Stimulated activated naive CD8-positive, alpha-beta T cell treated with anti-CD3 and anti-CD28 coated beads, Interleukin-15, amount 100 ng/mL, for 72 hours (primary cell): ENCODE data around the gene KLHL11.

ENCODE experiments used
- ATAC-seq: fragments of 150-1000 bp; cut with Tn5 transposase; 2 replicates; pipeline ENCODE4 v1.10.0; 2021; ENCODE audit warnings: mild to moderate bottlenecking, moderate library complexity
- DNase-seq, 2 donors: peaks; one replicate each; pipeline ENCODE4 v3.0.0; 2021 to 2022
- H3K27ac Mint-ChIP-seq, 2 donors: one replicate each; pipeline ENCODE4 v1.8.0; 2022; ENCODE audit warnings: mild to moderate bottlenecking in 2 of 2, mixed read lengths in 2 of 2, moderate library complexity in 2 of 2
- H3K27me3 Mint-ChIP-seq: one replicate; pipeline ENCODE4 v1.8.0; 2022; ENCODE audit warnings: mixed read lengths
- H3K4me1 Mint-ChIP-seq: one replicate; pipeline ENCODE4 v1.8.0; 2022; ENCODE audit warnings: mild to moderate bottlenecking, mixed read lengths
- H3K4me3 Mint-ChIP-seq, 2 donors: one replicate each; pipeline ENCODE4 v1.8.0; 2022; ENCODE audit warnings: mild to moderate bottlenecking in 2 of 2, mixed read lengths in 2 of 2, moderate library complexity in 1 of 2
- H3K9me3 Mint-ChIP-seq, 2 donors: one replicate each; pipeline ENCODE4 v1.8.0; 2022; ENCODE audit warnings: mixed read lengths in 2 of 2

The KLHL11 gene, protein sequence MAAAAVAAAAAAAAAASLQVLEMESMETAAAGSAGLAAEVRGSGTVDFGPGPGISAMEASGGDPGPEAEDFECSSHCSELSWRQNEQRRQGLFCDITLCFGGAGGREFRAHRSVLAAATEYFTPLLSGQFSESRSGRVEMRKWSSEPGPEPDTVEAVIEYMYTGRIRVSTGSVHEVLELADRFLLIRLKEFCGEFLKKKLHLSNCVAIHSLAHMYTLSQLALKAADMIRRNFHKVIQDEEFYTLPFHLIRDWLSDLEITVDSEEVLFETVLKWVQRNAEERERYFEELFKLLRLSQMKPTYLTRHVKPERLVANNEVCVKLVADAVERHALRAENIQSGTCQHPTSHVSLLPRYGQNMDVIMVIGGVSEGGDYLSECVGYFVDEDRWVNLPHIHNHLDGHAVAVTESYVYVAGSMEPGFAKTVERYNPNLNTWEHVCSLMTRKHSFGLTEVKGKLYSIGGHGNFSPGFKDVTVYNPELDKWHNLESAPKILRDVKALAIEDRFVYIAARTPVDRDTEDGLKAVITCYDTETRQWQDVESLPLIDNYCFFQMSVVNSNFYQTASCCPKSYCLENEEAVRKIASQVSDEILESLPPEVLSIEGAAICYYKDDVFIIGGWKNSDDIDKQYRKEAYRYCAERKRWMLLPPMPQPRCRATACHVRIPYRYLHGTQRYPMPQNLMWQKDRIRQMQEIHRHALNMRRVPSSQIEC

DNA sequence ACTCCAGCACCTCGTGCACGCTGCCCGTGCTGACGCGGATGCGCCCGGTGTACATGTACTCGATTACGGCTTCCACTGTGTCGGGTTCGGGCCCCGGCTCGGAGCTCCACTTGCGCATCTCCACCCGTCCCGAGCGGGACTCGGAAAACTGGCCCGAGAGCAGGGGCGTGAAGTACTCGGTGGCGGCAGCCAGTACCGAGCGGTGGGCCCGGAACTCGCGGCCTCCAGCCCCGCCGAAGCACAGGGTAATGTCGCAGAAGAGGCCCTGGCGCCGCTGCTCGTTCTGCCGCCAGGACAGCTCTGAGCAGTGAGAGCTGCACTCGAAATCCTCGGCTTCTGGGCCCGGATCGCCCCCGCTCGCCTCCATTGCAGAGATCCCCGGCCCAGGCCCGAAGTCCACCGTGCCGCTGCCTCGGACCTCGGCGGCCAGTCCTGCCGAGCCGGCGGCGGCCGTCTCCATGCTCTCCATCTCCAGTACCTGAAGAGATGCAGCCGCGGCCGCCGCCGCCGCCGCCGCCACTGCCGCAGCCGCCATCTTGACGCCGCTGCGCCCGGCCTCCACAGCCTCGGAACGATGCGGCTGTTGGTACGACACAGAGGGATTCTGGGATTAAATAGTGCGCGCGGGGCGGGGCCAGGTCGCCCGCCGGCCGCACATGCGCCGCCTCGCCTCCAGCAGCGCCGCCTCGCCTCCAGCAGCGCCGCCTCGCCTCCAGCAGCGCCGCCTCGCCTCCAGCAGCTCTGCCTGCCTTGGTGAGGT lies at the start of gene KLHL11:
Gene KLHL11, minus strand, starts transcription at position 588 of the 760 bp plus-strand sequence. Its CDS starts 53 bp downstream, at position 535.
- H3K4me1 Mint-ChIP-seq: peaks cover 49% of the 10 kb centered on the region
- H3K27me3 Mint-ChIP-seq: no peaks in the 10 kb centered on the region
- H3K4me3 Mint-ChIP-seq: no peak within 1 kb of the TSS
- DNase-seq (peak; percentile 87 to 89), ATAC-seq (peak; percentile 95)
- H3K27ac Mint-ChIP-seq: peak within 1 kb of the TSS in 1 of 2 donors; percentile 54
- no peaks in the 10 kb centered on the region for H3K9me3 Mint-ChIP-seq

DNA sequence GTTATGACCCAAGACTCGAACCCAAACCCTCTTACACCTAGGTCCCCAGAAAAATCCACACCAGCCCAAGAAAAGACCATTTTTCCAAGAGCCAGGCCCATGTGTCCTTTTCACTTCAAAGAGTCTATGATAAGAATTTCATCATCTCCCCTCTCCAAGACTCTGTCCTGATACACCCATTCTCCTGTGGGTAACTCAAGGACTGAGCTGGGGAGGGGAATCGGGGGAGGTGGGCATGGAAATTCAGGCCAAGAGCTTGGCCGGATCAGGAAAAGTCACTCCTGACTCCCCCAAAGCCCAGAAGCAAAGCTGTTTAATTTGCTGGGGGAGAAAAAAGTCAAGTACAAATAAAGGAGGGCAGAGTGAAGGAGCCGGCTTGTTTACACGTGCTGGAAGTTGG lies 49.8 kb upstream of the KLHL11 start:
- H3K4me1 Mint-ChIP-seq: peaks cover 59% of the 10 kb centered on the region
- no peak overlapping the region for H3K27ac Mint-ChIP-seq
- no peak for DNase-seq
- H3K9me3 Mint-ChIP-seq: no peaks in the 10 kb centered on the region
- no peaks in the 10 kb centered on the region for H3K27me3 Mint-ChIP-seq
- H3K4me3 Mint-ChIP-seq: no peak overlapping the region
- ATAC-seq: no peak

DNA sequence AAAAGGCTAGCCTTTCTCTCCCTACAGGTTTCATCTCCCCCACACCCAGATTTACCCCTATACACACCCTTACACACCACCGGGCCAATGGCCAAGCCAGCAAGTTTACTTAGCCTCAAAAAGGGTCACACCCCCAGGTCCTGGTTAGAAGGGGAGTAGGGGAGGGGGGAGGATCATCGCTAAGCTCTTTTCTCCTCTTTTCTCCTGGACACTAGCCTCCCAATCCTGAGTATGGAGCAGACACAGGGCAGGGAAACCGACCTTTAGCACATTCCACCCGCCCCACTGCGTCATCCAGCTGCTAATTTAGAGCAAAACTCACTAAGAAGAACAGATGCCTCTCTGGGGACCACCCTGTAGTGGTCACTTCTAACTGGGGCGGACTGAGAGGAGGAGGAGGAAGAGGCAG lies 49.1 kb upstream of the KLHL11 start:
- no peak overlapping the region for H3K4me3 Mint-ChIP-seq
- H3K27me3 Mint-ChIP-seq: no peaks in the 10 kb centered on the region
- ATAC-seq (no peak), DNase-seq (no peak)
- H3K9me3 Mint-ChIP-seq: no peaks in the 10 kb centered on the region
- H3K27ac Mint-ChIP-seq: peak overlapping the region in 1 of 2 donors; percentile 40
- H3K4me1 Mint-ChIP-seq: peaks cover 53% of the 10 kb centered on the region

DNA sequence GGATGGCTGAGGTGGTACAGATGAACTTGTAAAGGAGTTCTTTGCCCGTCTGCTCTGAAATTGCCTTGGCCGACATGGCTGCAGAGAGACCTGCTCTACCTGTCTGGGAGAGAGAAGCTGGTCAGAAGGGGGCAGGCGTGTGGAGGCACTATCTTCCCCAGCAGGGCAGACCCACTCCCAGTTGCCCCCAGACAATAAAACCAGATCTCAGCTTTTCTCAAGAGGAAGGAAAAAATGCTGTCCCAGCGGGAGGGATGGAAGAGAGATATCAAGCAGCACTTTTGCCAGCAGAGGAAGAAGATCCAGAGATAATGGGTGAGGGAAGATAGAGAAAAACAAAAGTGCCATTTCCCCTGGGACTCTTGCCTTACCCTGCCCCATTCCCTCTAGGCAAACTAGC lies 48.6 kb upstream of the KLHL11 start:
- no peak for DNase-seq
- Mint-ChIP-seq H3K4me3 (no peak overlapping the region), H3K9me3 (no peaks in the 10 kb centered on the region), H3K27ac (peak overlapping the region in 1 of 2 donors; percentile 84), H3K4me1 (peaks cover 51% of the 10 kb centered on the region), H3K27me3 (no peaks in the 10 kb centered on the region)
- ATAC-seq: no peak

DNA sequence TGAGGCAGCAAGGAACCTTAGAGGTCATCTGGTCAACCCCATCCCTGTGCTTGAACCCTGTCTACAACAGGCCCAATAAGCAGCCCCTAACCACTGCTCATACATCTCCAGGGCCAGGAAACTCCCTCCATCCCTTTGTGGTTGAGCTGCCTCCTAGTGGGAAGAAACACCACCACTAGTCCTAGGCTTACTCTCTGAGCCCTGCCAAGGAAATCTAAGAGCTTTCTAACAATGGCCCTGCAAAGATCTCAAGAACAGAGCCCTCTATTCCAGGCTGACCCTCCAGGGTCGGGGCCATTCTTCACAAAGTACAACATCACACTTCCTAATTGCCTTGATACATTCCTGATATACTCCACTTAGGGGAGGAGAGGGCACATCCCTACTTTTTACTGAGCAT lies 47.7 kb upstream of the KLHL11 start:
- DNase-seq (no peak), ATAC-seq (no peak)
- H3K9me3 Mint-ChIP-seq: no peaks in the 10 kb centered on the region
- no peaks in the 10 kb centered on the region for H3K27me3 Mint-ChIP-seq
- H3K4me3 Mint-ChIP-seq: no peak overlapping the region
- H3K27ac Mint-ChIP-seq: no peak overlapping the region
- H3K4me1 Mint-ChIP-seq: peaks cover 51% of the 10 kb centered on the region

DNA sequence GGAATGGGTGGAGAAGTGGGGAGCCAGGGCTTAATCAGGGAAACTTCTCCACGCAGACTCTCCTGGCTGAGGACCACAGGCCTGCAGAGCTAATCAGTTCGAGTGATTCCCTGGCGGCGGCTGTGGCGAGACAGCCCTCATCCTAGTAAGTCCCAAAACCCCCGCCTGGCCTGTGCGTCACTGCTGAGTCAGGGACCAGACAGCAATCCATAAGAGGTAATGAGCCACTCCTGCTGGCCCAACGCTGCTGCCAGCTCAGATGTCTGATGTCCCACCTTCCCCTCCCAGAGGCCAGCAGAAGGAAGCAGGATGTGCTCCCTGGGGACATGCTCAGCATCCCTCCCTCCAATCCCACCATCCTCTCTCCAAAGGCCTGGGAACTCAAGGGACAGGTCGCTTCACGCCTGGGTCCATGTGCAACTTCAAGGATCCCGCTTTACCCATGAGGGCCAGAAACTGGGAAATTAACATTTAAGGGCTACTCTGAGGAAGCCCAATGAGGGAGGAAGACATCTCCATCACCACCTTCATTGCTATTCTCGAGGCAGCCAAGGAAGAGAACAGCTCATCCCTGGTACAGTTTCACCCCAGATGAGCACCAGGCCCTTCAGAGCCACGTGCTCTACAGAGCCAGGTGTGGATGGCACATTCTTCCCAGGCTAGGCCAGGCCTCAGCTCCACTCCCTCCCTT lies 45.6 kb upstream of the KLHL11 start:
- Mint-ChIP-seq H3K4me3 (no peak overlapping the region), H3K27me3 (no peaks in the 10 kb centered on the region), H3K4me1 (peaks cover 31% of the 10 kb centered on the region), H3K27ac (no peak overlapping the region), H3K9me3 (no peaks in the 10 kb centered on the region)
- no peak for DNase-seq
- ATAC-seq: no peak

DNA sequence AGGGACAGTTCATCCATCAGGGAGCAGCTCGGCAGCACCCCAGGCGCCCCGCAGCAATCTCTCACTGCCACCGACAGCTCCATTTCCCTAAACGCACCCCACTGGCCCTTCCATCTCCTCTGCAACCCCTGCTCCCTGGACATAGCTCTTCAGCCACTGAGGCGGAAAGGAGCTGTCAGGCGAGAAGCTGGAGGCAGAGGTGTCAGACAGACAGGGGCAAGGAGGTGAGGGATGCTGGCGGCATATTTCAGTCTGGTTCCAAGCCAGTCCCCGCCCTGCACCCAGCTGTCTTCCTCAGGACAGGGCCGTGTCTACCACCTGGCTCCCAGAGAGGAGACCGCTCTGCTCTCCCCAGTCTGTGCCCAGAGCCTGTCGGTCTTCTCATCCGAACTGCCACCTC lies 43.9 kb upstream of the KLHL11 start:
- Mint-ChIP-seq H3K27ac (no peak overlapping the region), H3K9me3 (no peaks in the 10 kb centered on the region)

DNA sequence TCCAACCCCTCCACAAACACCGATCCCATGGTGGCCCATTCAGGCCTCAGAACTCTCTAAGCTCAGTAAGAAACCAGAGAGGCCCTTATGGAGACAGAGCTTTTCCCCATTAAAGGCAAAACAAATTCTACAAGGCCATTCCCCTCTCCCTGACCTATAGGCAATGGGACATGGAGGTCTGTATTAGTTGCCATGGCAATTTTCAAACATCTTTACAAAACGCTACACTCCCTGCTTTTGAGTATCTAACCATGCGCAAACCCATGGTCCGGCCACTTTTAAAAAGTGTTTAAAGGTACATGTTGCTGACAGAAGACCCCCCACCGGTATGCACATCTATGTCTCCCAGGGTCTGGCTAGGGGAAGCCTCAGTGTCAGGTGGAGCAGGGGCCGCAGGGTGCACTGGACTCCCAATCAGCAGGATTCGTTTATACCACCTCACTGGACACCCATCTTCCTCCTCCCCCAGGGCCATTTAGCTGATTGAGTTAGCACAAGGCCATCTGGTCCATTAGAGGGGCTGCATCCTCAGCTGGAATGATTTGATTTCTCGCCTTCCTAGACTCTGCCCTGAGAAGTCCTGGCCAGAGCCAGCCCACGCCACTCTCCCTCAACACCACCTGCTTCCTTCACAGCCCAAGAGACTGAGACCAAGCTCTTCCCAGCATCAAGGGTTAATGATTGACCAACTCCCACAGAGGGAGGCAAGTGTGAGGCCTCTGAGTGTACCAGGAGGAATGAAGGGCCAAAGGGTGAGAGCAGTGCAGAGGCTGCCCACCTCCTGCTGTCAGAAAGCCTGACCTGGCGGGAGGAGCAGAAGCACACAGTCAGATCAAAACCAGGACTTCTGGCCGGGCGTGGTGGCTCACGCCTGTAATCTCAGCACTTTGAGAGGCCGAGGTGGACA lies 42.7 kb upstream of the KLHL11 start:
- ATAC-seq (no peak), DNase-seq (no peak)
- H3K4me1 Mint-ChIP-seq: peaks cover 4% of the 10 kb centered on the region
- H3K4me3 Mint-ChIP-seq: no peak overlapping the region
- H3K9me3 Mint-ChIP-seq: no peaks in the 10 kb centered on the region
- peak overlapping the region; percentile 10 to 91 for H3K27ac Mint-ChIP-seq
- H3K27me3 Mint-ChIP-seq: no peaks in the 10 kb centered on the region

More for the DNA sequence above, 43.9 kb upstream of the KLHL11 start:
- ATAC-seq: no peak
- Mint-ChIP-seq H3K4me3 (no peak overlapping the region), H3K4me1 (peaks cover 14% of the 10 kb centered on the region), H3K27me3 (no peaks in the 10 kb centered on the region)
- DNase-seq: no peak

DNA sequence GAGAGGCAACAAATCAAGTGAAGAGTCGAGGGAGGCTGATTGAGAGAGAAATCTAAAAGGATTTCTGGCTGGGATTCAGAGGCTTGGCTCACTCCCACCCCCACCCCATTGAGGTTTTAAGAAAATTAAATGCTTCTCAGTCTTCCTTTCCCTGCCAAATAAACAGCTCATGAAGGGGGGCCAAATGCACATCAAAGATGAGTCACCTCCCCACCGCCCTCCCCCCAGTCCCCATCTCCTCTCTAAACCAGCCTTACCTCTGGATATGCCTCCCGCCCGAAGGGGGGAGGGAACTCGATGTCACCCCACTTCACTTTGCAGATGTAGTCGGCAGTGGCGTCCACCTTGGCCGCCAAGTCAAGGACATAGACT lies 41.9 kb upstream of the KLHL11 start:
- Mint-ChIP-seq H3K27me3 (no peaks in the 10 kb centered on the region), H3K4me3 (no peak overlapping the region), H3K9me3 (no peaks in the 10 kb centered on the region), H3K27ac (peak overlapping the region in 1 of 2 donors; percentile 91), H3K4me1 (no peaks in the 10 kb centered on the region)
- DNase-seq (no peak), ATAC-seq (no peak)

DNA sequence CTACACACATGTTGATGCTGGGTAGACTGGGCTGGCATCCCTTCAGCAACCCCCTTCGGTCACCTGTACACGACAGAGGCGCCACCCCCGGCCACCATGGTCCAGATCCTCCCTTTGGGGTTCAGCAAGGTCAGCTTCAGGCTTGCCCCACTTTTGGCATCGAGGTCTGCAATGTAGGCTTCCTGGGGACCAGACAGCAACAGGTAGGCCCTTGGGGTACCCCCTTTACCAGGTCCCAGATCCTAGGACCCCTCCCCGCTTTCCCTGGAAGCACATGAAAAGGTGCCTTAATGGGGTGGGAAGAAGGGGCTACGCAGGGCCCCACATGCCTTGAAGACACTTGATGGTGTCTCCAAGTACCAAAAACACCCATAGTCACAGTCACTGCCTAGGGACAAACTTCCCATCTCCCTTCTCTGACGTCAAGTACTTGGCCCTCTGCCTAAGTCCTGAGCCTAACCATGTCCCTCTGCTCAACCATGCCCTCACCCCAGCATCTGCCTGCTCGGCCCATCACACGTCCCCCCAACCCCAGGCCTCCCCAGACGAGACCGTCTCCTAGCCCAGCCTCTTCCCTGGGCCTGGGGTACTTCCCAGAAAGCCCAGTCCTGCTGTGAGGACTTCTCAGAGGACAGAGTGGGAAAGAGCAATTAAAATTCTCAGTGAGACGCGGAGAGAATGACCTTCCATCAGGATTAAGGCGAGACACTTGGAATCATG lies 41.4 kb upstream of the KLHL11 start:
- peak overlapping the region in 1 of 2 donors; percentile 13 for H3K27ac Mint-ChIP-seq
- H3K9me3 Mint-ChIP-seq: no peaks in the 10 kb centered on the region
- no peak for DNase-seq
- no peak overlapping the region for H3K4me3 Mint-ChIP-seq
- no peaks in the 10 kb centered on the region for H3K27me3 Mint-ChIP-seq
- ATAC-seq: no peak
- H3K4me1 Mint-ChIP-seq: no peaks in the 10 kb centered on the region

DNA sequence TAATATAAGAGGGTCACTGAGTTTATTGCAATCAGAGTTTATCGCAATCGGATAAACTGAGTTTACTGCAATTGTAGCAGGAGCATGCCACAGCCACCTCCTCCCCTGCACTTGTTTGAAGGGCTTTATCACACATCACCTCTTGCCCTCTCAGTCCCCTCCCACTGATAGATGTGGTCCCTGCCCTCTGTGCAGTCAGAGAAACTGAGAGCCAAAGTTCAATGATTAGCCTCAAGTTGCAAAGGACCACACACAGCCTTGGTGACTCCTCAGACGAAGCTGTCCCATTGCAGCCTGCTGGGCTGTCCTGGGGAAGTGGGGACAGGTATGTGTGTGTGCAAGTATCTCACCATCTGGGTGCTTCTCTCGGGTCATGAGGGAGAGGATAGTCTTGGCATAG lies 39.9 kb upstream of the KLHL11 start:
- DNase-seq (no peak), ATAC-seq (no peak)
- Mint-ChIP-seq H3K4me3 (no peak overlapping the region), H3K4me1 (no peaks in the 10 kb centered on the region), H3K9me3 (no peaks in the 10 kb centered on the region), H3K27me3 (no peaks in the 10 kb centered on the region), H3K27ac (no peak overlapping the region)

DNA sequence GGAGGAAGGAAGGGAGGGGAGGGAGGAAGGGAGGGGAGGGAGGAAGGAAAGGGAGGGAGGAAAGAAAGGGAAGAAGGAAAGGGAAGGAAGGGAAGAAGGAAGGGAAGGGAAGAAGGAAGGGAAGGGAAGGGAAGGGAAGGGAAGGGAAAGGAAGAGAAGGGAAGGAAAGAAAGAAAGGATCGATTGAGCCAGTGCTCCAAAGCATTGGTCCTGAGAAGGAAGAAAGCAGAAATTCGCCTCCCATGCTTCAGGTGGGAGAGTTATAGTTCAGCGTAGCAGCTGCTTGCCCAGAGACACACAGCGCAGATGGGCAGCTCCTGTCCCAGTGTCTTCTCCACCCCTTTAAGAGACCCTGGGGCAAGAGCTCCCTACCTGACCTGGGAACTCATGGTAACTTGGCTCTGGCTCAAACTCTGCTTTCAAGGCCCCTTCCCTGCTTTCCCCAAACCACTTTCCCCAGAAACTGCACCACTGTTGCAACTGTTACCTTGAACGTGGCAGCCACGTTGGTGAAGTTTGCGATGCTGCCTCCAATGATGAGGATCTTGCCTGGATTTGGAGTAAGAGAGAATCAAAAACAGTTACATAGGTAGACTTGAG lies 39.1 kb upstream of the KLHL11 start:
- Mint-ChIP-seq H3K4me1 (no peaks in the 10 kb centered on the region), H3K4me3 (no peak overlapping the region), H3K27ac (no peak overlapping the region), H3K27me3 (no peaks in the 10 kb centered on the region), H3K9me3 (no peaks in the 10 kb centered on the region)
- DNase-seq: no peak
- ATAC-seq: no peak

DNA sequence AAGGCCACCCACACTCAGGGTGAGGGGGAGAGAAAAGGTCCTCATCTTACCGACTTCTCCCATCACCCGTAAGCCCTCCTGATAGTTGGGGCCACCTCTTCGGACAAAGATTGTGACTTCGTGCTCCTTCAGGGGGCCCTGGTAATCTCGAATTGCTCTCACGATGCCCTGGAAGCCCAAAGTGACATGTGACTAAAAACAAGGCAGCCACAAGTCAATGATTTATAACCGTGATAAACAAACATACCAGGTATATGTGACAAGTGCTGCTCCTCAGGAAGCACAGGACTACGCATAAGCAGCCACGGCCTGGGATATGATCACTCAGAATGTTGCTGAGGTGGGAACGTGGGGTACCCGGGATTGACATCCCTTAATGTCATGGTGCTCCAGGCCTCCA lies 36.4 kb upstream of the KLHL11 start:
- no peak for ATAC-seq
- H3K9me3 Mint-ChIP-seq: no peaks in the 10 kb centered on the region
- H3K27ac Mint-ChIP-seq: no peak overlapping the region
- H3K27me3 Mint-ChIP-seq: no peaks in the 10 kb centered on the region
- H3K4me1 Mint-ChIP-seq: no peaks in the 10 kb centered on the region
- no peak overlapping the region for H3K4me3 Mint-ChIP-seq
- no peak for DNase-seq

DNA sequence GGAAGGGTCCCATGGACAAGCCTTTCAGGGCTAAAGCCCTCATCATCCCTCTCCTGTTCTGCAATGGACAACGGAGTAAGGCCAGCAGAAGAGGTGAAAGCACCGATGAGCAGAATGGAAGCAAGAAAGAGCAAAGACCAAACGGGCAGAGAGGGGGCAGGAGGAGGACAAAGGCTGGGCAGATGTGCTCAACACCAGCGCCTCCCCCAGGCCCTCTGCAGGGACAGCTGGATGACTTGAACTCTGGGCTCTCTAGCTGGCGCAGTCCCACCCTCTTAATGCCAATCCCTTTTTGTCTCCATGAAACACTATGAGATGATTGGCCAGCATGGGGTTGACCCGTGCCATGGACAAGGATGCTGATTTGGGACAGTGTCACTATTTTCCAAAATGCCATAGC lies 31.5 kb upstream of the KLHL11 start:
- Mint-ChIP-seq H3K4me1 (no peaks in the 10 kb centered on the region), H3K27ac (peak overlapping the region in 1 of 2 donors; percentile 36), H3K27me3 (no peaks in the 10 kb centered on the region), H3K4me3 (no peak overlapping the region), H3K9me3 (no peaks in the 10 kb centered on the region)
- DNase-seq: no peak
- ATAC-seq: no peak
